ENCODE data around the gene PPP1R14C. TPM values are rescaled to one million over a fixed set of nuclear protein-coding genes. Genes with fewer than 3 reads are reported as not detected.

The PPP1R14C gene
- total RNA-seq, 1 donor from 2014 or later = 0.26 TPM

GRCh38 chr6:150276937-150277742, 134.3 kb downstream of the PPP1R14C start:
- no peak overlapping the region for H3K27ac Mint-ChIP-seq
- peaks cover 37% of the 10 kb centered on the region for H3K4me1 Mint-ChIP-seq
- H3K4me2 ChIP-seq = no peak overlapping the region
- no peaks in the 10 kb centered on the region for H3K36me3 Mint-ChIP-seq
- TF ChIP-seq CTCF (IDR thresholded peaks at IDR 0.05) = no peak
- no peak overlapping the region for H3K4me3 ChIP-seq
- no peak overlapping the region for H2AFZ ChIP-seq (replicated peaks)
- H3K4me1 ChIP-seq = peaks cover 6% of the 10 kb centered on the region
- no peaks in the 10 kb centered on the region for H4K20me1 ChIP-seq (ENCODE audit: low read depth)
- H3F3A ChIP-seq (ENCODE audit: low read depth) = no peaks in the 10 kb centered on the region
- no peaks in the 10 kb centered on the region for H3K79me2 ChIP-seq (ENCODE audit: low read depth)
- H3K9me3 ChIP-seq (ENCODE audit: low read depth) = no peaks in the 10 kb centered on the region
- no peaks in the 10 kb centered on the region for H3K36me3 ChIP-seq
- H3K27me3 ChIP-seq = no peaks in the 10 kb centered on the region
- H3K27me3 Mint-ChIP-seq (ENCODE audit: insufficient read depth, low read depth) = peaks cover 2% of the 10 kb centered on the region
- H3K9ac ChIP-seq = no peak overlapping the region
- no peak overlapping the region for H3K4me3 Mint-ChIP-seq
- no peak for DNase-seq (ENCODE audit: low spot score)
- no peaks in the 10 kb centered on the region for H3K9me3 Mint-ChIP-seq
- H3K27ac ChIP-seq = no peak overlapping the region

GRCh38 chr6:150279533-150279932, 136.7 kb downstream of the PPP1R14C start:
- no peaks in the 10 kb centered on the region for H3K36me3 Mint-ChIP-seq

GRCh38 chr6:150280703-150281102, 137.9 kb downstream of the PPP1R14C start:
- Histone ChIP-seq H2AFZ (replicated peaks) (no peak overlapping the region), H3F3A (ENCODE audit: low read depth) (no peaks in the 10 kb centered on the region), H3K9me3 (ENCODE audit: low read depth) (no peaks in the 10 kb centered on the region), H3K9ac (no peak overlapping the region), H3K4me2 (no peak overlapping the region), H3K36me3 (no peaks in the 10 kb centered on the region), H4K20me1 (ENCODE audit: low read depth) (no peaks in the 10 kb centered on the region), H3K79me2 (ENCODE audit: low read depth) (no peaks in the 10 kb centered on the region), H3K4me3 (no peak overlapping the region), H3K27ac (no peak overlapping the region), H3K27me3 (no peaks in the 10 kb centered on the region), H3K4me1 (peaks cover 10% of the 10 kb centered on the region)
- TF ChIP-seq EZH2 (IDR thresholded peaks at IDR 0.05) (no peak), CTCF (IDR thresholded peaks at IDR 0.05) (no peak), EZH2phosphoT487 (IDR thresholded peaks at IDR 0.05) (no peak)
- Mint-ChIP-seq H3K4me1 (peaks cover 11% of the 10 kb centered on the region), H3K27ac (no peak overlapping the region), H3K36me3 (no peaks in the 10 kb centered on the region), H3K4me3 (no peak overlapping the region), H3K9me3 (peaks cover 7% of the 10 kb centered on the region), H3K27me3 (ENCODE audit: insufficient read depth, low read depth) (peaks cover 3% of the 10 kb centered on the region)
- DNase-seq (ENCODE audit: low spot score) = no peak

More at GRCh38 chr6:150279533-150279932, 136.7 kb downstream of the PPP1R14C start:
- H3F3A ChIP-seq (ENCODE audit: low read depth) = no peaks in the 10 kb centered on the region
- no peaks in the 10 kb centered on the region for H3K36me3 ChIP-seq
- H3K9ac ChIP-seq = no peak overlapping the region
- no peak for DNase-seq (ENCODE audit: low spot score)
- Mint-ChIP-seq H3K27ac (no peak overlapping the region), H3K4me3 (no peak overlapping the region), H3K4me1 (peaks cover 16% of the 10 kb centered on the region), H3K27me3 (ENCODE audit: insufficient read depth, low read depth) (no peaks in the 10 kb centered on the region), H3K9me3 (peaks cover 3% of the 10 kb centered on the region)
- no peak overlapping the region for H3K4me2 ChIP-seq
- H3K4me3 ChIP-seq = no peak overlapping the region
- no peak overlapping the region for H2AFZ ChIP-seq (replicated peaks)
- no peak overlapping the region for H3K27ac ChIP-seq
- no peaks in the 10 kb centered on the region for H3K79me2 ChIP-seq (ENCODE audit: low read depth)
- no peaks in the 10 kb centered on the region for H3K4me1 ChIP-seq
- H3K9me3 ChIP-seq (ENCODE audit: low read depth) = no peaks in the 10 kb centered on the region
- no peak for TF ChIP-seq EZH2 (IDR thresholded peaks at IDR 0.05)
- TF ChIP-seq EZH2phosphoT487 (IDR thresholded peaks at IDR 0.05) = no peak
- TF ChIP-seq CTCF (IDR thresholded peaks at IDR 0.05) = no peak
- H4K20me1 ChIP-seq (ENCODE audit: low read depth) = no peaks in the 10 kb centered on the region
- no peaks in the 10 kb centered on the region for H3K27me3 ChIP-seq

Data from neural progenitor cell (in vitro differentiated cells).